Kidney tubule cell (primary cell): Measurements from ENCODE around the gene MEGF6.
A peak's percentile ranks its signal among the peaks of the same experiment; 100 is the strongest.

Experiments used
- DNase-seq: peaks from one replicate; pipeline ENCODE4 v3.0.0-alpha.2; 2018; ENCODE audit warnings: low spot score

The MEGF6 gene

DNA sequence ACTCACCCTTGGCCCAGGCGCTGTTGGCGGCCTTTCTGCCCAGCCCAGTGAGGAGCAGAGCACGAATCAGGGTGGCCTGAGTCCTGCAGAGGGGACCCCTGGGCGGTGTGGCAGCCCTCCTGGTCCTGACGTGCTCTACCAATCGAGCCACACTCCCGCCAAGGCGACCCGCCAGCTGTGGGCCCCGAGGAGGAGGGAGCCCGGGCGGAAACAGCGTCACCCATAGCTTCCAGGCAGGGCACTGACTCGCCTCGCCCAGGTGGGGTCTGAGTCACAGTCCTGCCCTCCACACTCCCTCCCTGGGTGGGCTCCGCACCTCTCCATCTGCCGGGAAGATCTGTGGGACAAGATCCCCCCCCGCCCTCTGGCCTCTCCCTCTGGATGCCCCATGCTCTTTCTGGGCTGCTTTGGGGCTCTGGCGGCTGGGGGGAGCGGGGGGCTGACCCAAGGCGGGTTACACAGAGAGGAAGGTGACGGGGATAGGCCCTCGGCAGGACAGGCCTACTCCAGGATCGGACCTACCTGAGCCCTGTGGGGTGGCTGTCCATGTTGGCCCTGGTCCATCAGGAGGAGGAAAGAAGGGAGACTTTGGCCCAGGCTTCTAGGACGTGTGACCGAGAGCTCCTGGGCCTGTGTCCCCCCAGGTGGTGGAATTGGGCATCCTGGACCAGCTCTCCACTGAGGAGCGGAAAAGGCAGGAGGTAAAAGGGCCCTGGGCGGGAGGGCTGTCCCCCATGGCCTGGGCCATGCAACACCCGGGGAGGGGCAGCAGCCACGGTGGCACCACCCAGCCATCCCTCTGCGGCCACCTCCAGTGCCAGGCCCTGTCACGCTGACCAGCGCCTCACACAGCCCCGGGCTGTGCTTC lies 142.8 kb downstream of the MEGF6 start:
- no peak for DNase-seq

DNA sequence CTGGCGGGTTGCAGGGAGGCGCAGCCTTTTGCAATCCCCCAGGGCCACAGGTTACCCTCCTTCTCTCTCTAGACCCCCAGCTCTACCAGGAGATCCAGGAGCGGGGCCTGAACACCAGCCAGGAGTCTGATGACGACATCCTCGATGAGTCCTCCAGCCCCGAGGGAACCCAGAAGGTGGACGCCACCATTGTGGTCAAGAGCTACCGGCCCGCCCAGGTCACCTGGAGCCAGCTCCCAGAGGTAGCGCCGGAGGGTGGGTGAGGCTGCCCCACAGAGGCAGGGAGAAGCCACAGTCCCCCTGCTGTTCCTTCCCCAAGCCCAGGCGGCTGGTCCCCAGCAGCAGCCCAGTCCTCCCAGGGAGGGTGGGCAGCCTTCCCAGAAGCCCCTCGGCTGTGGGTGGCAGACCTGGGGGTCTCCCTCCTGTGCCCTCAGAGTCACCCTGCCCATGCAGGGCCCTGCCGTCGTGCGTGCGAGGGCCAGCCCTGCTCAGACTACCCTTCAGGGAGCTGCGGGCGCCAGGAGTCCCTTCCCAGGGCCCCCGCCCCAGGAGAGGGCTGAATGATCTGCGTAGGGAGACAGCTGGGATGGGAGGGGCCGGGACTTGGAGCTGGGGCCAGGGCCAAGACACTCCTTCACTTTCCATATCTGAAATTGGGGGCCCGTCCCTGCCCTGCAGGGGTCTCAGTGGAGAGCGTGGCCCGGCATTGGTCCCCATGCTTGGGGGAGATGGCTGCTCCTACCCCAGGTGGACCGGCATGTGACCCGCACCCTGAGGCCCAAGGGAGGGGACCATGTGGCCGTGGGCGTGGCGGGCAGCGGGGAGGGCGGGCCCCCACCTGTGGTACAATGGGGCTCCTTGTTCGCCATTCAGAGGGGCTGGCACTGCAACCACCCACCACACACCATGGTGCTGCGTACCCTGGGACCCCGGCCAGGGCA lies 143.9 kb downstream of the MEGF6 start:
- DNase-seq: no peak

DNA sequence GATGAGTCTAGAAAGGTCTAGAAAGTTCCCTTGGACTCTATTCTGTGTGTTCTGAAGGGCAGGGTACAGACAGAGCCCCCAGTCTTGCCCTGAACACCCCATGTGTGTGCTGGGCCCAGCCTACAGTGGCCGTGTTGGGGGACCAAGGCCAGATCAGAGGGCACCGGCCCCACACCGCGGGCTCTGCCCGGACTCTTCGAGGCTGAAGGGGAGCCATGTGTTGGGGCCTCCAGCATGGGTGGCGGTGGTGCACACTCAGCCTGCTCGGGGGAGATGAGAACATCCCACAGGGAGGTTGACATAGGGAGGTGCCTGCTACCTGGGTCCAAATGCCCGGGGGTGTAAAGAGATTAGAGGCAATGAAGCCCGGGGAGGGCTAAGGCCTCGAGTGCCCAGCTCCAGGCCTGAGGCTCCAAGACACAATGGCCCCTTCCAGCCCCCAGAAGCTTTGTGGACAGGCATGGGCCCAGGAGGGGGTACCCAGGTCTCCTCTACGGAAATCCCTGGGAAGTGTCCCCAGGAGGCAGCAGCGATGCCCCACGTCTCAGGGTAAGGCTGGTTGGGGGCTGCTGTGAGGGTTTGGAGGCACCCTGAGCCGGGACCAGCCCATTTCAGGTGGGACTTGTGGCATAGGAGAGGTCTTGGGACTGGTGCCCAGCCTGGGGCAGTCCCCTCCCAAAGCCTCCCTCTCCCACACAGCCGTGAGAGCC lies 144.8 kb downstream of the MEGF6 start:
- DNase-seq: no peak

DNA sequence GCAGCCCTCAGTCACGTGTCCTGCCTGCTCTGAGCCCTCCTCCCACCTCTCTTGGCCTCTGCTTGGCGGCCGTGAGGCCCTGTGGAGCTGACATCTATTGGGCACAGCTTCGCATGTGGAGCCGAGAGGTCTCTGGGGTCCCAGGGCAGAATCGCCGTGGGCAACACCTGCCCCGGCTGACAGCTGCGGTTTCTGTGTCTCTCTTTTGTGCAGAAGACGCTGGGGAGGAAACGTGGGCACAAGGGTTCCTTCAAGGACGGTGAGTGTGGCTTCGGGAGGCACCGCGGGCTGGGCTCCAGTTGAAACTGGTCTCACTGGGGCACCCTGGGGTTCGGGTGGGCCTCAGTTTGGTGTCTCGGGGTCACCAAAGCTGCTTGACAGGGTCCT lies 145.4 kb downstream of the MEGF6 start:
- DNase-seq: no peak

DNA sequence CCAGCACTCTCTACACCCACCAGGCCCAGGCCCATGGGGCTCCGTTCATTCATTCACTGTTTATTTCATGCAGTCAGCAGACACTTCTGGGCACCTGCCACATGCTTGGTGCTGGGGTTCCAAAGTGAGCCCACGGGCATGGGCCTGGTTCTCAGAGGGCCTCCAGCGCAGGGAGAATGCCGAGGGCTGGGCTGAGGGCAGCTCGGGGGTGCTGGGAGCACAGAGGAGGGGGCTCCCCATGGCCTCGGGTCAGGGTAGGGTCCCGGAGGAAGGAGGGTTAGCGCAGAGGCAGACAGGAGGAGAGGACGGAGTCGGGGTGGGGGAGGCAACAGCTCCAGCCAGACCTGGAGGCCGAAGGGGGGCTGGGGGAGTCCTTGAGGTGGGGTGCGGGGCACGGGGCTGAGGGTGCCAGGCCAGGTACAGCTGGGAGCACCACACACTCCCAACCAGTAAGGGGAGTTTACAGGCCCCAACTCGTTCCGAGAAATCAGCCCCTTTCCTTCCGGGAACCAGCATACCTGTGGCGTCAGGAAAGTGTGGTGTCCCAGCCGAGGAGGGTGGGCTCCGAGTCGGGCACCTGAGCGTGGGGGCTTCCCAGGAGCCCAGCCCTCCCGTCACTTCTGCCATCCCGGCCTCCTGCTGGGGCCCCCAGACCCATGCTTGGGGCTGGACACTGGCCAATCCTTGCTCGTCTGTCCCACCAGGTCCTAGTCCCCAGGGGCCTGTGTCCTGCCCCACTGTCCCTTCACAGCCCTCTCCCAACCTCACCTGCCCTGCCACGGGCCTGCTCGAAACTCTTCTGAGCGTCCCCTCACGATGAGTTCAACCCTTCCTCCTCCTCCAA lies 146.0 kb downstream of the MEGF6 start:
- DNase-seq: no peak

DNA sequence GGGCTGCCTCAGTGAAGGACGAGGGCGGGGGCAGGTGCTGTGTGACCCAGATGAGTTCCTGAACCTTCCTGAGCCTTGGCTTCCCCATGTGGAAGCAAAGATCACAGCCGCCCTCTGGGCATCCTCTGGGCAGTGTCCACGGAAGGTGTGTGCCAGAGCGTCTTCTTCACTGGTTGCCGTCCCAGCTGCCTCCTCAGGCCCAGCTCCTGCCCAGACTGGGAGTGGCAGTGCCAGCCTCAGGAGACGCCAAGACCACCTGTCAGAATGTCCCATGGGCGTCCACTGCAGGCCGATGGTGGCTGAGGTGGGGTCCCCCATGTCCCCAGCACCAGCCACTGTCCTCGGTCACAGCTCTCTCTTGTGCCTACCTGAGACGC lies 146.7 kb downstream of the MEGF6 start:
- DNase-seq: no peak

DNA sequence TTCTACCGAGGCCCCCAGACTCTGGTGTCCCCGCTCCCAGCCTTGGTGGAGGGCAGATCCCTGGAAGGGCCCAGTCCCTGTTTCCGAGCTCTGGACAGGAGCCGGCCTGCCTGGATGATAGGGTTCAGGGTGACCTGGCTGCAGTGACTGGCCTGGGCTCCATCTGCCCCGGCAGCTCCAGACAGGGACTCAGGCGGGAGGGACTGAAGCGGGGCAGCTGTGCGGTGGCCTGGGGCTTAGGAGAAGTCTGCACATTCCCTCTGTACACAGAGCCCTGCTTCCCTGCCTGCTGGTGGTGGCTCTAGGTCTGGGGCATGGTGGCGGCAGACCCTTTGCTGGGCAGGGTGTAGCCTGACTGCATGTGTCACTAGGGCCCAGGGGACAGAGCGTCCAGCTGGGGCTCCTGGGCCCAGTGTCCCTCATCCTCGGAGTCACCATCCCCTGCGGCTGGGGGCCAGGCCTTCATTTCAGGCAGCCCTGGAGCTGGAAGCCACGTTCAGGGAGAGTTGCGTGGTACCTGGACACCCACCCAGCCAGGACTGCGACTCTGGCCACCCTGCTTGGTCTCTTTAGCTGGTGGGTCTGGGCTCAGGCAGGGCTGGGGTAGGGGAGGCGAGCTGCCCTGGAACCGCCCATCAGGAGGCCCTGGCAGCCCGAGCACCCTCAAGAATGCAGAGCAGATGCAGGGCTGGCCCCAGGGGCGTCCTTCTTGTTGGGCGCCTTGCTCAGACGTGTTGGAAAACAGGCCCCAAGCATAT lies 147.2 kb downstream of the MEGF6 start:
- DNase-seq: no peak

DNA sequence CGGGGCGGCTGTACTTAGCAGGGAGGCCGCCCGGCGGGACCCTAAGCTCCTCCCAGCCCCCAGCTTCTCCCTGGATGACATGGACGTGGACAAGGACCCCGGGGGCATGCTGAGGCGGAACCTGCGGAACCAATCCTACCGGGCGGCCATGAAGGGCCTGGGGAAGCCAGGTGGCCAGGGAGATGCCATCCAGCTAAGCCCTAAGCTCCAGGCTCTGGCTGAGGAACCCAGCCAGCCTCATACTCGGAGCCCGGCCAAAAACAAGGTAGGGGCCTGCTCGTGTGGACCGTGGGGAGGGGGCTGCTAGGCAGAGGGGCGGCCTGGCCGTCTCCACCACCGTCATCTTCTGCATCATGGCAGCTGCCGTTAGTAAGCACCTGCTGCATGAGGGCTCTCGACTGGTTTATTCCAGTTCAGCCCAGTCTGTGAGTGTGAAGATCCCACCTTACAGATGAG lies 147.9 kb downstream of the MEGF6 start:
- no peak for DNase-seq

DNA sequence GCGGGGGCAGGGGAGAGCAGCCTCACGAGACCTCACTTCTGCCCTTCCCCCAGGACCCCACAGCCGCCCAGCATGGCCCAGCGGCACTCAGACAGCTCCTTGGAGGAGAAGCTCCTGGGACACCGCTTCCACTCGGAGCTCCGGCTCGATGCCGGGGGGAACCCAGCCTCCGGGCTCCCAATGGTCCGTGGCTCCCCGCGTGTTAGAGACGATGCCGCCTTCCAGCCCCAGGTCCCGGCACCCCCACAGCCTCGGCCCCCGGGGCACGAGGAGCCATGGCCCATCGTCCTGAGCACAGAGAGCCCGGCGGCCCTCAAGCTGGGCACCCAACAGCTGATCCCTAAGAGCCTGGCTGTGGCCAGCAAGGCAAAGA lies 148.3 kb downstream of the MEGF6 start:
- DNase-seq: no peak

DNA sequence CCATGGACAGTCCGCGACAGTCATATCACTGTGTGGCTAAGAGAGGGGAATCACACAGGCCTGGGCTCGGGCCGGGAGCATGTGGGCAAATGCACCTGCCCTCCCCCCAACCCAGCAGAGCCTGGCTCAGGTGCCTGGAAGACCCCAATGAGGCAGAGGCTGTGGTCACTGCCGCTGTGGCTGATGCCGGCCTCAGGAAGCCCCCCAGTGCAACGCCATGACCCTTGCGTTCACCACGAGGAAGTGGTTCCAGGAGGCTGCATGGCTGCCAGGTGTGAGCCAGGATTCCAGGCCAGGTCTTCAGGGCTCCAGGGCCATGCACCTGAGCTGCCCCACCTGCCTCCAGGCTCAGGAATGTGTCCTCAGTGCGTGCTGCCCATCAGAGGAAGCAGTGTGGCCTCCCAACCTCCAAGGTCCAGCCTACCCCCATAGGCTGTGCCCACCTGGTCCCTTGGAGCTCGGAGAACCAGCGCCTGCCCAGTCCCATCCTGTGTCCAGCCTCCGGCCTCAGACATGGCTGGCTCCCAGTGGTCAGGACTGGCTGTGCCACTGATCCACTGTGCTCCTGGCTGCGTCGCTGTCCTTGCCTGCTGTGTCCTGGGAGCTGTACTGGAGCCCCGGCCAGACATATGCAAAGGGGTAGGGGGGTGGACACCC lies 148.8 kb downstream of the MEGF6 start:
- no peak for DNase-seq

DNA sequence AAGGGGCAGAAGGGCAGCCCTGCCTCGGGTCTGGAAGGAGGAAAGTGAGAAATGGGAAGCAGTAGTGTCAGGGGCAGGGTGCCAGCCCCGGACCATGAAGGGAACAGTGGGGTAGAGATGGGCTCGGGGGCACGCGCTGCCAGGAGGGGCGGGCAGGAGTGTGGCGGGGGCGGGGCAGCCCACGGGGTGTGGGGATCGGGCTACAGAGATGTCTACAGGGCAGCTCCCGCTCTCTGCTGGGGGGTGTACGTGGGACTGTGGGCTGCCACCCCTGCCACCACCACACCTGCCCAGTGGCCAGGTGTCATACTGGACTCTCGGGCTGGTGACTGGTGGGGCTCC lies 149.4 kb downstream of the MEGF6 start:
- no peak for DNase-seq

DNA sequence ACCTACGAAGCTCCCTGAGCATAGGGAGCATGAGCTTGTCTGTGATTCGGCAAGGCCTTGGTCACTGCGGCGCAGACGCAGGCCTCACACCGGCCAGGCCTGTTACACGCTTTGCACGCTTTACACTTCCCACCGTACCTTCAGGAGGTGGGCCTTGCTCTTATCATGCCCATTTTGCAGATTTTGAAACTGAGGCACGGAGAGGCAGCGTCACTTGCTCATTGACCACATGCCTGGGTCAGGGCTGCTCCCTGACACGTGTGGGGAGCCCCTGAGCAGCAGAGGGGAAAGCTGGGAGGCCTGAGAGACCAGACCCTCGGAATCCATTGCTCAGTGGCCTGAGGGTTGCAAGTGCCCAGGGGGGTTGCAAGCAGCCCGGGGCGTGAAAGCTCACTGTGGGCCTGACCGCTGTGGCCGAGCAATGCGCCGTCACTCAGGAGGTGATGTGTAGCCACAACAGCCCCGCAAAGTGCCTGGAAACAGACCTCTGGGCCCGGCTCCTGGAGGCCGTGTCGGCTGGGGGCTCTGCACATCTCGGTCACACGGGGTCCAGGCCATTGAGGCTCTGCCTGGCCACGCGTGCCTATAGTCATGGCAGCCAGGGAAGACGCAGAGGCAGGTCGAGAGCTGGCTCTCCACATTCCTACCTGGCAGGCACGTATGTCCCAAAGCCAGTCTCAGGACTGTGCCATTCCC lies 149.9 kb downstream of the MEGF6 start:
- DNase-seq: no peak

DNA sequence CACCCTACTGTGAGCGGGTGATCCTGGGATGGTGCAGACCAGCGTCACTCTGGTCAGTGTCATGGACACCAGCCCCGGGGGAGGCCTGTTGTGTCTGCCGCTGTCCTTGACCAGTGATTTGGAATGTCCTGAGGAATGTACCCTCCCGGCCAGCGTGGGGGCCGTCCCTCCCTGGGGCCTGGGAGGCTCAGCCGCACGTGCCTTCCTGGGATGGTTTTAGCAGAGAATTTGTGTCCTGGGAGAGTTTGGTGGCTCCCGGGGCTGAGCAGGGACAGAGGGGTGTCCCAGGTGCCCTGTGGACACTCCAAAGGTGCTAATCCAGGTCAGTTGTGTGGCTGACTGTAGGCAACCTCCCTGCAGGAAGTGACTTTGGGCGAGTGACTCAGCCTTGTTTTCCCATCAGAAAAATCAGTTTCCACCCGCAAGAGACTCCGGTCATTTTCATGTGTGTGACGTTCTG lies 150.6 kb downstream of the MEGF6 start:
- DNase-seq: peak; percentile 71

DNA sequence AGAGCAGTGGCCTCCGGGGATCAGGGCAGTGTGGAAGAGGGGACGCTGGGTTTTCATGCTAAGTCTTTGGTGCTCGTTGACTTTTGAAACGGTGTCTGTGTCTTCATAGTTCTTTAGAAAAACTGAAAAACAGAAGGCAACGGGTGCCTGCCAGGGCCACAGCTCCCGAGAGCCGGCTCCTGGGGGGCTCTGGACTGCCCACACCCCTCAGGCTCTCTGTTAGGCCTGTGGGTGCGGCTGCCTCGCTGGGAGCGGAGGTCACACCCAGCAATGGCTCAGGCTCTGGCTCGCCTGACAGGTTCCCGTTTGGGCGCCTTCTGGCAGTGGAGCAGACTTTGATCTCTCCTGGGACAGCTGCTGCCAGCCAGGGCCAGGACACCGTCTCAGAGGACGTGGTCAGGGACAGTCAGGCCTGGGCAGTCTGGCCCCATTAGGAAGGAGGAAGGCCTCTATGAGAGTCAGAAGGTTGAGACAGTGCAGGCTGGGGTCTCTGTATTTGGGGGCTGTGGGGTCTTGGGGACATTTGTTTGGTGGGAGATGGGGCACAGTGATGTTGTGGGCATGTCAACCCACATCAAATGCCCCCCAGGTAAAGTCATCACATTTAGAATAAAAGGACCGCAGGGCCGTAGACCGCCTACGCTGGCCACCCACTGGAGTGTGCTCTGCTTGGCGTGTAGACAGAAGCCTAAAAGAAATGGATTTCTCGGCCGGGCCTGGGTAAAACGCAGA lies 151.2 kb downstream of the MEGF6 start:
- peak; percentile 47 for DNase-seq

DNA sequence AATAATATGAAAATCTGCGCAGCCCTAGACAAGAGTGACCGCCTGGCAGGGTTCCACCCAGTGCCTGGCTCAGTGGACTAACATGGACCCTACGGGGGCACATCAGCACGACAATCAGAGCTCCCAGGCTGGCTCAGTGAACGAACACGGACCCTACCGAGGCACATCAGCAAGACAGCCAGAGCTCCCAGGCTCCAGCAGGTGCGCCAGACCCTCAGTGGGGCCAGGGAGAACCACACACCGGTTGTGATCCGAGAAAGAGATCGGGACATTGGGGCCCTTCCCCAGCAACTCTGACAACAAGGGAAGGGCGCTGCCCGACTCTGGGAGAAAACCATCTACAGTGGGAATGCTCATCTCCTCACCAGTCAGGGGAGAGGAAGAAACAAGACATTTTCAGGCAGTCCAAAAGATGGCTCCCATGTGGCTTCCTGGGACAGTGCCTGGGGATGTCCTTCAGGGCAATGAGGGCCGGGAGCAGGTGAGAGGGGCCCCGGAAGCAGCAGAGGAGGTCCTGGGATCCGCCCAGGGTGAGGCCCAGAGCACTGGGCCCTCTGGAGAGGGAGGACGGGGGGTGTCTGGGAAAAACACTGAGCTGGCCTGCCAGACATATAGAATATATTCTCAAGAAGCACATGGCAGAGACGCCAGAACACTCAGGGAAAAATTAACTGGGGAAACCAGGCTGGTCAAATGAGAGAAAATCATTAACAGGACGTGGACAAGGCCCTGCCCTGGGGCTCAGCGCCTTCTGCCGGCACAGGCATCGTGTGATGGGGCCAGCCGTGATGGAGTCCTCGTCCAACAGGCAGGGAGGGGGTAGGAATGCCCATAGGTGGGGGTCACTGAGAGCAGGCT lies 152.0 kb downstream of the MEGF6 start:
- DNase-seq: peak; percentile 67

DNA sequence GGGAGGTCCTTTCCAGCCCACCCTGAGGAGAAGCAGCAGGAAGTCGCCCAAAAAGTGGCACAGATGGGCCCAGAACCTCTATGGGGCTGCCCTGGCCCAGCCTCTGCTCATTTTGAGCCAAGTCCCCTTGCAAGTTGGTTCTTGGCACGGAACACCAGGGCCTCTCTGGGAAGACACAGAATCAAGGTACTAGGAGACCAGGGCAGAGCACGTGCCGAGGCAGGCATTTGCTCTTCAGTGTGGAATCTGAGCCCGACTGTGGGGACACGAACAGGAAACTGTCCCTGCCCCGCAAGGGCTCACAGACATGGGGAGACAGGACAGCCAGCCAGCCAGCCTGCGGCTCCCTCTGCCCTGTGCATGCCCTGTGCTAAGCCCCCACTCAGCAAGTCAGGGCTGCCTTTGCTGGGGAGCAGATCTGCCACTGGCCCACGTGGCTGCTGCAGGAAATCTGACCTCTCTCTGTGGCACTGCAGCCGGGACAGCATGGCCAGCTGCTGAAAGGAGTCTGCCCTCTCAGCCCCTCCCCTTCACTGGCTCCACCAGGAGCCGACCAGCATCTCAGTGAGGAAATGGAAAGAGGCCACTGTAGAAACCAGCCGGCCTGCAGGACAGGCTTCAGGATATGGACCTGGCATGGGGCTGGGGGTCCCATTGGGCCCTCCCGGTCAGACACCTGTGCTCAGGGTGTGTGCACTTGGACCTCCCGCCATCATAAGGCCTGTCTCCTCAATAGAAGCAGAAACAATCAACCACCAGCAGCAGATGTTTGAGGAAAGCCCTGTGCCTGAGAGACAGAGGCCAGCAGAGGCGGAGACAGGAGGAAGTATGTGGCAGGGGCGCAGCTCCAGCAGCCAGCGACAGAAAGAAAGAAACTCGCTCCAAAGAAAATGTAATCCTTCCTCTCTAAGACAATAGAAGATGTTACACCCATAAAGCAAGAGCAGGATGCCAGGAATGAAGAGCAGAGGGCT lies 153.1 kb downstream of the MEGF6 start:
- peak; percentile 19 for DNase-seq
